NK-92 treated with Interleukin-12 subunit alpha and Interleukin-12 subunit beta, amount 100 ng/mL, for 24 hours (cell line): Measurements from ENCODE around the gene GNL1.

Experiments used
- DNase-seq: peaks from one replicate; lab custom pipeline; 2025; lab: John Stamatoyannopoulos, UW

Gene GNL1

DNA sequence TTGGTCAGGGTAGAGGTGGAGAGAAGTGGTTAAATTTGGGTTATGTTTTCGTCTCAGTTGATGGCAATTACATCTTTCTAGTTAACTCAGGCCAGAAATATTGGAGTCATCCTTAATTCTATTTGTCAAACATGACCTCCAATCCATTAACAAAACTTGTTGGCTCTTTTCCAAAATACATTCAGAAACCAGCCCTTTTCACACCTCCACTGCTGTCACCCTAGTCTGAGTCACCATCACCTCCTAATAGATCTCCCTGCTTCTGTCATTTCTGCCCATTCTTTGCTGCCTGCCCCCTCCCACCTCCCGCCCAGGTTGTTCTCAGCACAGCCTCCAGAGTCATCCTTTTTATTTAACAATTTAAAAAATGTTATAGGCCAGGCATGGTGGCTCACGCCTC, 12.0 kb upstream of the GNL1 start:
- DNase-seq, result peak; percentile 49

DNA sequence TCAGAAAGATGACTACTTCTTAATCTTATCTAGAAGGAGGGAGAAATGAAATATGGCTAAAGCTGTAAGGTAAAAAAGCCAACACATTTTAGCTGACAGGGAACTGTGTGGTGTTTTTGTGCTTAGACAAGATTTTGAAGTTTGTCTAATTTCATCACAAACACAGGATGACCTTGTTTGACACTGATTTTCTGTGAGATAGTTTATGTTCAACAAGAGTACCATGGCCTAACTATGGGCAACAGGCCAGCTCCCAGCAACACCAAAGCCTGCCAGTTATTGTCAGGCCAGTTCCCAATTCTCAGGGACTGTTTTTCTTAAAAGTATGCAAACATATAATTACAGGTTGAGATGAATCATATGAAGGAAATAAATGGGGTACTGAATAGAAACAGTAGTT, 9.5 kb upstream of the GNL1 start:
- no peak for DNase-seq

GRCh38 chr6:30564114-30564513, 7.8 kb upstream of the GNL1 start:
- DNase-seq, result no peak

- DNase-seq, result no peak
Observed at GRCh38 chr6:30562470-30563425, 6.5 kb upstream of the GNL1 start.

- DNase-seq, result no peak
Observed at GRCh38 chr6:30560930-30561329, 4.6 kb upstream of the GNL1 start.

GRCh38 chr6:30557683-30557981, 1.3 kb upstream of the GNL1 start:
- no peak for DNase-seq

DNA sequence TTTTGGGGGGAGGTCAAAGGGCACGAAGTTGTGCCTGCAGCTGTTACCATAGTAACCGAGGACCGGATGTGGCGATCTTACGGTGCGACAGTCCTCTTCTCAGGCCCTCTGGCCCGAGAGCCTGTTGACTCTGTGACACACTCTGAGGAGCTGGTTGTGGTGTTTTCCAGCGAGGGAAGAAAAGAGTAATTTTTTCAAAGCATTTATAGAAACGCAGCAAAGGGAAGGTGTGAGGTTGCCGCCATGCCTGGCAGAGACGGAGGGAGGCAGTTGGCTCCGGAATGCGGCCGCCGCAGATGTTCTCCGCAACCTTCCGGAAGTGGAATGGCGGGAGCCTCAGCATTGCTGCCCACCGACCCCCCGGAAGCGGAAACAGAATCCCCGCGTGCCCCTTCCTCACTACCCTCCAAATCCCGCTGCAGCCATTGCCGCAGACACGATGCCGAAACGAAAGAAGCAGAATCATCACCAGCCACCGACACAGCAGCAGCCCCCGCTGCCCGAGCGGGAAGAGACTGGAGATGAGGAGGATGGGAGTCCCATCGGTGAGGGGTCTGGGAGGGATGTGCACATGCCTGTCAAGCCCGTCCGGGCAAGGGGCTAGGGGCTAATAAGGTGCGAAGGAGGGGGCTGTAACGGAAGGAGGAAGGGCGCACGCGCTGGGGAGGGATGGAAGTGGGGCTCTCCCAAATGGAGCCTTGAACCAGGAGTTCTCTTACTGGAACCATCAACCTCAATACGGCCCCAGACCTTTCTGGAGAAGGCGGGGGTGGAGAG, 805 bp upstream of the GNL1 start, which contains the start of gene PRR3:
Gene PRR3, plus strand, starts transcription at position 390 of the 777 bp plus-strand sequence. Its CDS starts 50 bp downstream, at position 440.
- peak; percentile 89 for DNase-seq

DNA sequence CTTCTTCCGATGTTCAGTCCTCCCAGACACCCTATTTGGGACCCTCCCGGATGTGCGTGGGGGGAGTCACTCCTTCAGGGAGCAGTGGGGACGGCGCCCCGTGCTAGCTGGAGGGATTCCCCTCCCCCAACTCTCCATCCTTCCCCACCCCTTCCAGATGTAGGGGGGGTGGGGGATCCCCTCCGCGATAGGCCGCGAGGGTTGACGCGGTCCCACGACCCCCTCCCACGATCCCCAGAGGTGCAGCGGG, 548 bp downstream of the GNL1 start:
- no peak for DNase-seq

- DNase-seq, result no peak
Observed at GRCh38 chr6:30554962-30555815, 1.1 kb downstream of the GNL1 start.

GRCh38 chr6:30554404-30554803, 1.9 kb downstream of the GNL1 start:
- DNase-seq, result no peak

DNA sequence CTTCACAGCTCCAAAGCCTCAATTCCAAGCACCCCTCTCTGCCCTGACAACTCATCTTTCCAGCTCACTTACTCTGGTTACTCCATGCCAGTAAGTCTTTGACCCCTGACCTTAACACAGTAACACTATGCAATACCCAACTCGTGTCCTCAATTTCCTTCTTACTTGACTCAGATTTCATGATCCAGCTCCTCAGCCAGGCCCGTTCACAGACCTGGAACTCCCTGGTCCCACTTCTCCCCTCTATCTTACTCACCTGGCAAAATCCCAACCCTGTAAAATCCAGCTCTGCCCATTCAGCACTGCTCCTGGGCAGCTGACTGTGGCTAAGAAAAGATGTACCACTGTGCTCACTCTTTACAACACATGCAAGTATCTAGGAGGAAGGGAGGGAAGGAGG, 7.9 kb downstream of the GNL1 start:
- no peak for DNase-seq

DNA sequence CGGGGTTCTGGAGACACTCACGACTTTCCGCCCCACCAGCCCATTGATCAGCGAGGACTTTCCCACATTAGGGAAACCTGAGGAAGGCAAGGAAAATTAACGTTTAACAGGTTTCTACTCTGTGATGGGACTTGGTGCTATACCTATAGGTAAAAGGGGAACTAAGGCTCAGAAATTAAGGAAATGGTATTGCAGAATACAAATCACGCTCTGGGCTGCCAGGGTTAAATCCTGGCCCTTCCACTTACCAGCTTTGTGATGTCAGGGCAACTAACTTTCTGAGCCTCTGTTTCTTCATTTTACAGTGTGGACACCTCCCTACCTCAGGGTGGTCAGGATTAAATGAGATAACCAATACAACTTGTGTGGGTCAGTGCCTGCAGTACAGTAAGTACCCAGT, 8.8 kb downstream of the GNL1 start:
- DNase-seq, result no peak

DNA sequence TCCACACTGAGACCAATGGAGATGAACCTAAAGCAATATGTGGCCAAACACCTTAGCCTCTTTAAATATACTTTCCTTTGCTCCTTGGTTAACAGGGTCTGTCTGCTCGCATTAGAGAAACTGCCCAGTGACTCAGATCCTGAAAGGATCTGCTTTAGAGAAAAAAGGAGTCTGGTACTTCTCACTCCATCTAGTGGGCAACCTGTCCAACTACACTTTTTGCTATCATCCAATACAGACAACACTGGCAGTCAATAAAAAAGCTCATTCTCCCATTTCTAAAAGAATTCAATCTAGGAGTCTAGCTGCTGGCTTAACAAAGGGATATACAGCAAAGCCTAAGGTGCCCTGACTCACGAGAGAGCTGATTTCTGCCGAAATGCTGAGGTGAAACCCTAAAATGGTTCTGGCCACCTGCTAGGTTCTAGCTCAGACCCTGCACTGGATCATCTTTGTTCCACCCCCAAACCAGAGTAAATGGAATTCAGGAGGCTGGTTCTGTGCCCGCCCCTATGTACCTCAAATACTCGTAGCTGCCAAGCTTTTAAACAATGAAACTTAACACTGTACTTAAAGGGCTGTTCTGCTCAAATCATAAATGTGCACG, 11.5 kb downstream of the GNL1 start:
- DNase-seq, result peak; percentile 23

- no peak for DNase-seq
Observed at GRCh38 chr6:30543821-30544220, 12.5 kb downstream of the GNL1 start.

DNA sequence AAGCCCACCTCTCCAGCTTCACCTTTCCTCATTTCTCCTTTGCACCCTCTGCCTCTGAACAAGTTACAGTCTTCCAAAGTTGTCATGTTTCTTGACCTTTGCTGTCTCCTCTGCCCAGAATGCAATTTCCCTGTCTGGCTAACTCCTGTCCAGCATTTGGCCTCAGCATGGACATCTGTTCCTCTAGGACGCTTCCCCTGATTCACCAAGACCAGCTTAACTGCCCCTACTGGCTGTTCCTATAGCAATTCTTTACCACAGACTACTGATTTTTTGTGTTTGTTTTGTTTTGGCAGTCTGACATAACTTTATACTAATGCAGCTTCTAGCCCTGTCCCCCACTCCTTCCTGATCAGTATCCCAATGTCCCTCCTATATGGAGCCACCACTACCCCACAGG, 13.4 kb downstream of the GNL1 start:
- no peak for DNase-seq

GRCh38 chr6:30542404-30542725, 13.9 kb downstream of the GNL1 start:
- DNase-seq, result no peak

GRCh38 chr6:30541515-30542403, 14.5 kb downstream of the GNL1 start:
- DNase-seq, result peak; percentile 48

DNA sequence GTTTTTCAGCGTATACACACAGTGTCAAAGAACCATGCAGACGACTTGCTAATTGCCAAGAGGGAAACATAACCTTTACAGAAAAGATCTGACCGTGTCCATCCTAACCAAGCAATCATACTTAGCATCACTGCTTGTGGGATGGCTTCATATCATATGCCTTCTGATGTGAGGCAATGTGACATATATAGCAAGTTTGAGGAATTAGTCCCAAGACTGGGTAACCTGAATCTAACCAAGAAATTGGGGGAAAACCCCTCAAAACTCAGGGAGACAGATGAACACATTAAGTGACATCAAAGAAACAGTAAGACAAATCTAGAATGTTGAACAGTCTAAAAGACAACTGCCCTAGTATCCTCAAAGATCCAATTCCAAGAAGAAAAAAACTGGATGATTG, 18.4 kb downstream of the GNL1 start:
- no peak for DNase-seq

DNA sequence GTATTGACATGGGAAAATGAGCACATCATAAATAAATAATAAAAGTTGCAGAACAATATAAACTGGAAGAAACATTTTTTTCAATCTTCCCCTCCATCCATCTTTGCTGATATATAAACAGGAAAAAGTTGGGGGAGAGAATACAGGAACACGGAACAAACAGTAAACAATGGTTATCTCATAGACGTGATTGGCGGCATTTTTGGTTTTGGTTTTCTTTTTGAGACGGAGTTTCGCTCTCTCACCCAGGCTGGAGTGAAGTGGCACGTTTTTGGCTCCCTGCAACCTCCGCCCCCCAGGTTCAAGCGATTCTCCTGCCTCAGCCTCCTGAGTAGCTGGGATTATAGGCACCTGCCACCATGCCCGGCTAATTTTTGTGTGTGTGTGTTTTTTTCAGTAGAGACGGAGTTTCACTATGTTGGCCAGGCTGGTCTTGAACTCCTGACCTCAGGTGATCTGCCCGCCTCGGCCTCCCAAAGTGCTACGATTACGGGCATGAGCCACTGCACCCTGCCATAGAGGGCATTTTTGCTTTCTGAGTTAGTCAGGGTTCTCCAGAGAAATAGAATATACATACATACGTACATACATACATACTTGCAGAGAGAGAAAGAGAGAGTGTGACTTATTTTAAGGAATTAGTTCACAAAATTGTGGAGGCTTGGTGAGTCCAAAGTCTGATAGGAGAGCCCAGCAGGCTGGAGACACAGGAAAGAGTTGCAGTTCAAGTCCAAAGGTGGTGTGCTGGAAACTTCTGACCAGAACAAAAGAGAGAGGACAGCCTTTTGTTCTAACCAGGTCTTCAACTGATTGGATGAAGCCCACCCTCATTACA, 22.6 kb downstream of the GNL1 start:
- no peak for DNase-seq

GRCh38 chr6:30530014-30530413, 26.3 kb downstream of the GNL1 start:
- DNase-seq, result no peak
